ENCODE data around the gene EMC8. TPM values are rescaled to one million over a fixed set of nuclear protein-coding genes. Genes with fewer than 3 reads are reported as not detected.

The EMC8 gene
- total RNA-seq, 3 donors from 2014 or later, result 18.1 to 30.8 (median 30.7) TPM

DNA sequence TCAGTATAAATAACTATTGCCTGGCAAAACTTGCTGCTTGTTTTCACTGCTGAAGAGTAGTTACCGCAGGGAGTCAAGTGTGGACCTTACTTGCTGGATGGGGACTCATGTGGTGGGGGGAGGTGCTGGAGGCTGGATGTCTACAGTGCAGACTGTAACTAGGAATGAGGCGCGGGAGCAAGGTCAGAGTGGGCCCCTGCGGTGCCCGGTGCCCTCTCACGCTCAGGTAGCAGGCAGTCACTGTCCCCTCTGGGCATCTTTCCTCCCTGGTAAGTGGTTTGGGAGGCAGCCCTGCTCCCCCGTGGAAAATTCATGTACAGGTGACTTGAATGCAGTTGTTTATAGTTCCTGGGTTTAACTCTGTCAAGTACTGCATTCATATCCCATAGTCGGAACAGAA is 4.6 kb downstream of the EMC8 start:
- DNase-seq (ENCODE audit: low spot score in 2 of 2), result no peak
- Histone ChIP-seq H3K36me3 (no peaks in the 10 kb centered on the region), H3K4me1 (peaks cover 0 to 3% of the 10 kb centered on the region in 2 donors), H3K27me3 (no peaks in the 10 kb centered on the region), H3K4me3 (no peak overlapping the region), H3K9me3 (no peaks in the 10 kb centered on the region), H3K27ac (no peak overlapping the region)
- TF ChIP-seq, protein P1, sequence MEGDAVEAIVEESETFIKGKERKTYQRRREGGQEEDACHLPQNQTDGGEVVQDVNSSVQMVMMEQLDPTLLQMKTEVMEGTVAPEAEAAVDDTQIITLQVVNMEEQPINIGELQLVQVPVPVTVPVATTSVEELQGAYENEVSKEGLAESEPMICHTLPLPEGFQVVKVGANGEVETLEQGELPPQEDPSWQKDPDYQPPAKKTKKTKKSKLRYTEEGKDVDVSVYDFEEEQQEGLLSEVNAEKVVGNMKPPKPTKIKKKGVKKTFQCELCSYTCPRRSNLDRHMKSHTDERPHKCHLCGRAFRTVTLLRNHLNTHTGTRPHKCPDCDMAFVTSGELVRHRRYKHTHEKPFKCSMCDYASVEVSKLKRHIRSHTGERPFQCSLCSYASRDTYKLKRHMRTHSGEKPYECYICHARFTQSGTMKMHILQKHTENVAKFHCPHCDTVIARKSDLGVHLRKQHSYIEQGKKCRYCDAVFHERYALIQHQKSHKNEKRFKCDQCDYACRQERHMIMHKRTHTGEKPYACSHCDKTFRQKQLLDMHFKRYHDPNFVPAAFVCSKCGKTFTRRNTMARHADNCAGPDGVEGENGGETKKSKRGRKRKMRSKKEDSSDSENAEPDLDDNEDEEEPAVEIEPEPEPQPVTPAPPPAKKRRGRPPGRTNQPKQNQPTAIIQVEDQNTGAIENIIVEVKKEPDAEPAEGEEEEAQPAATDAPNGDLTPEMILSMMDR (IDR thresholded peaks at IDR 0.05), result no peak
- TF ChIP-seq POLR2AphosphoS5 (IDR thresholded peaks at IDR 0.05), result no peak
- no peak for TF ChIP-seq POLR2A (IDR thresholded peaks at IDR 0.05)
- intact Hi-C loops (cut with DNase I; ENCODE audit: low total_unique reads), result no loop called here

DNA sequence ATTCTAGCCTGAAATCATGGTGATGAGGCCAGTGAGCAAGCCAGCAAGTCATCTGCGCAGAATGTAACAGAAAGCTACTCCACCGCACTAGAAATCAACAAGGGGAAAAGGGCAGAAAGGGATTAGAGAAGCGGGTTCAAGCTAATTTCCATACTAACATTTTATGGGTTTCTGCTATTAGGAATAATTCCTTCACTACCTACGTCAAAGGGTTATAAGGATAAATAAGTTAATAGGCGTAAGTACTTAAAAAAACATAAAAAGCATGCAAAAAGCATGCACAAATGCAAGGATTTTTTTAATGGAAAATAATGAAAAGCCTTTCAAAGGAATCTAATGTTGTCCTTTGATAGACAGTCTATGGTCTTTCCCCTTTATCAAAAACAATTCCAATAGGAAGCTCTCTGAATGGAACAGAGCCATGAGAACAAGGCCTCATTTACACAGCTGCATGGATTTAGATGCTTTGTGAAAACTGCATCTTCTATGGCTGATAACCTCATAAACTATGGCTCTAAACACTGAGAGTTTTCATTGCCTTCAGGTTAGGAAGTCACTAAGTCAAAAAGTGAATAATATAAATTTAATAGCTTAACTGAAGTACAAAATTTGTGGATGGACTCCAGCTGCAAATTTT is 5.6 kb downstream of the EMC8 start:
- Histone ChIP-seq H3K9me3 (no peaks in the 10 kb centered on the region), H3K4me3 (no peak overlapping the region), H3K36me3 (no peaks in the 10 kb centered on the region), H3K27ac (no peak overlapping the region), H3K4me1 (peaks cover 0 to 3% of the 10 kb centered on the region in 2 donors), H3K27me3 (no peaks in the 10 kb centered on the region)
- TF ChIP-seq POLR2A (IDR thresholded peaks at IDR 0.05), result no peak
- DNase-seq (ENCODE audit: low spot score in 2 of 2), result no peak
- intact Hi-C loops (cut with DNase I; ENCODE audit: low total_unique reads), result no loop called here

DNA sequence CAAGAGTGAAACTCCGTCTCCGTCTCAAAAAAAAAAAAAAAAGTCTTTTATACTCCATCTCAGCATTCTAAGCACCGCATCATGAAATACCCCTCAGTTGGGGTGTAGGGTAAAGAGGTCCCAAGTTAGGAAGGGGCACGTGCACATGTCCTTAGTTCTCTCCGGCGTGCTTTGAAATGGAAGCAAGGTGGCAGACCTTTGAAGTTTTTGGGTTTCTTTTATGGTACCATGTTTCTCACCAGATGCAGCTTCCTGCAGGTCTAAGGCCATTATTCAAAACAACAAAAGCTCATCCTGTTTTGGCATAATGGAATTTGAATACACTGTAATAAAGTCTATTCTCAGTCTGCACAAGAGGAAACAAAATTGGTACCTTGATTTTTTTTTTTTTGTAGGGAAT is 9.6 kb downstream of the EMC8 start:
- DNase-seq (ENCODE audit: low spot score in 2 of 2), result no peak
- Histone ChIP-seq H3K27me3 (no peaks in the 10 kb centered on the region), H3K4me1 (no peaks in the 10 kb centered on the region), H3K9me3 (no peaks in the 10 kb centered on the region), H3K36me3 (no peaks in the 10 kb centered on the region), H3K27ac (no peak overlapping the region), H3K4me3 (no peak overlapping the region)
- intact Hi-C loops (cut with DNase I; ENCODE audit: low total_unique reads), result no loop called here
- TF ChIP-seq, protein P1 (IDR thresholded peaks at IDR 0.05), result no peak
- TF ChIP-seq POLR2A (IDR thresholded peaks at IDR 0.05) (no peak), POLR2AphosphoS5 (IDR thresholded peaks at IDR 0.05) (no peak)

DNA sequence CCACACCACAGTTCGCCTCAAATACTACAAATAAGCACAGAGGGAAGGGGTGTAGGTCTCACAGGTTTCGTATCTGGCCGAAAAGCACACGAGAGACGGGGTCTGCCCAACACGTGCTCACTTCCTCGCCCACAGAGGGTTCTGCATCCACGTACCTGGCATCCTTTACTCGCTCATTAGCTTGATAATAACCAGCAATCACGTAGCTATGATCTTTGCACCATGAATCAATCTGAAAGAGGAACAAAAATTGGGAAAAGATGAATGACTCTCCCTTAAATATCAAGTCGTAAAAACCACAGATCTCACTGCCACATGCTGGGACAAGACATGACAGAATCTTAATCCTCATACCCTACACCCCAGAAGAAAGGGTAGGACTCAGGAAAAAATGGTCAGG is 10.5 kb downstream of the EMC8 start:
- Histone ChIP-seq H3K9me3 (no peaks in the 10 kb centered on the region), H3K36me3 (no peaks in the 10 kb centered on the region), H3K27ac (no peak overlapping the region), H3K4me1 (no peaks in the 10 kb centered on the region), H3K27me3 (no peaks in the 10 kb centered on the region), H3K4me3 (no peak overlapping the region)
- DNase-seq (ENCODE audit: low spot score in 2 of 2), result no peak
- intact Hi-C loops (cut with DNase I; ENCODE audit: low total_unique reads), result no loop called here
- TF ChIP-seq POLR2AphosphoS5 (IDR thresholded peaks at IDR 0.05), result no peak
- TF ChIP-seq, protein P1 (IDR thresholded peaks at IDR 0.05), result no peak
- no peak for TF ChIP-seq POLR2A (IDR thresholded peaks at IDR 0.05)

DNA sequence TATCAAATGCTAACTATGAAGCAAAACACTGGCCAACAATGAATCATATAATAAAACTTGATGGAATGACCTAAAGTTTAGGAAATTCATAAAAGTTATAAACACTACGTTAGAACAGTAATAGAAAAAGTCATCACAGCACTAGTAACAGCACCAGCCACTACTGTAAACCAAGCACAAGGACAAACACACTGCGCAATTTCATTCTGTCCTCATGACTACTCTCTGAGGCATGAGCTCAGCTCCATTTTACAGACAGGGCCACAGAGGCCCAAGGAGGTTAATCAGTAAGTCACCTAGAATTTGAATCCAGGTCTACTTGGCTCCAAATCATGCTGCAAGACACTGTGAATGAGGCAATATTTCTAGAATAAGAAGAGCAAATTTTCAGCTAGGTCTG is 13.4 kb downstream of the EMC8 start:
- Histone ChIP-seq H3K4me3 (no peak overlapping the region), H3K4me1 (peaks cover 0 to 5% of the 10 kb centered on the region in 2 donors), H3K36me3 (no peaks in the 10 kb centered on the region), H3K9me3 (no peaks in the 10 kb centered on the region), H3K27me3 (no peaks in the 10 kb centered on the region), H3K27ac (no peak overlapping the region)
- no peak for DNase-seq (ENCODE audit: low spot score in 2 of 2)
- intact Hi-C loops (cut with DNase I; ENCODE audit: low total_unique reads), result no loop called here
- TF ChIP-seq POLR2A (IDR thresholded peaks at IDR 0.05) (no peak), POLR2AphosphoS5 (IDR thresholded peaks at IDR 0.05) (no peak)
- TF ChIP-seq, protein P1 (IDR thresholded peaks at IDR 0.05), result no peak

Measured in breast epithelium (tissue), 4 donors.